Fibroblast of skin of scalp (primary cell): Measurements from ENCODE around the gene RASL10A.

Source experiments
- DNase-seq: peaks from one replicate; pipeline ENCODE4 v3.0.0-alpha.2; 2013

The RASL10A gene

DNA sequence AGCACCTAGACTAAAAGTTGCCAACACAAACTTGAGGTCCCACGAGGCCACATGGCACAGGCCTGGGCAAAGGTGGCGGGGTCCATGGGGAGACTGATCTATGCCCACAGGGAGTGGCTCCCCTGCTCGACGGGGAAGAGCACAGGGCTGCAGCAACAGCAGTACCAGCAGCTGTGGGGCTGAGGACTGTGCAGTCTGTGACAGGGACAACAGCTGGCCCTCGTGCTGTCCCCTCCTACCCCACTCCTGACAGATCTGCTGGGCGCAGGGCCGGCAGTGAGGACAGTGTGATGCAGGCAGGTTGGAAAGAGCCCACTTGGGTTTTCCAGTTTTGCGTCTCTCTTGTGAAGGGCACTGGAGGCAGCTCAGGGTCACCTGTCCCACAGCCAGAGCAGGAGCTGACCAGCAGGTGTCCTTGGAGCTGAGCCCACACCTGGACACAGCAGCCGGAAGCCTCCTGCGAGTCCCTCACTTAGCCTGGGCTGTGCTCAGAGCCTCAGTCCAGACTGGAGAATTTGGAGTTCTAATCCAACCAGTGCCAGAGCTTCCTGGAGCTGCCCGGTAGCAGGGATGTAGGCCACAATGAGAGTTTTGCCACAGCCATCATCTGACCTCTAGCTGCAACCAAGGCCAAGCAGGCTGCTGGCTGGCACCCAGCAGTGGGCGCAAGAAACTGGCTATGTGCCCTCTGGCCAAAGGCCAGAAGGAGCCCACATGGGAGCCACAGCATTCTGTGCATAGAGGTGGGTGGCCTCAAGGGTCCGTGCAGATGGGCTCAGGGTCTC lies 12.6 kb downstream of the RASL10A start:
- no peak for DNase-seq

GRCh38 chr22:29302402-29302680 lies 13.2 kb downstream of the RASL10A start:
- no peak for DNase-seq

DNA sequence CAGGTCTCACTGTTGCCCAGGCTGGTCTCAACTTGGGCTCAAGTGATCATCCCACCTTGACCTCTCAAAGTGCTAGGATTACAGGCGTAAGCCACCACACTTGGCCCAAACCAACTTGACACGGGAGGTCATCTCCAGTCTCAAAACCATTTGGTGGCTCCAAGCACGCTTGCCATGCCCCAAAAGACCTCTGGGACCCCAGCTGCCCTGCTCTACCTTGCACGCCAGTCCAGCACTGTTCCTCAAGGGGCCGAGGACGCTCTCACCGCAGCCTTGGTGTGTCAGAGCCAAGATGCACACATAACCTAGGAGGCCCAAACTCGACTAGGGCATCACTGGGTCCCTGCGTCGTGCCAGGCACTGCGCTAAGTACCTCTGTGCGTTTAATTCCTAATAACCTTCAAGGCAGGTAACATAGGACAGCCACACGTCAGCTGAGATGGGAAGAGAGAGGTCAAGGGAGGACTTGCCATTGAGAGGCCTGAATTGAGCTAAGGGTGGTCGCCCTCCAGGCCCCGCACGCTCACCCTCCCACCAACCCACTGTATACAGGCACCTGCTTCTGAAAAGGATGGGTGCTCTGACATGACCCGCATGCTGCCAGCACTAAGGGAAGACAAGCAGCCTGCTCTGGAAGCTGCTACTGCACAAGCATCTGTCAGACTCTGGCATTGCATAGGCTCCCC lies 13.6 kb downstream of the RASL10A start:
- DNase-seq = no peak

DNA sequence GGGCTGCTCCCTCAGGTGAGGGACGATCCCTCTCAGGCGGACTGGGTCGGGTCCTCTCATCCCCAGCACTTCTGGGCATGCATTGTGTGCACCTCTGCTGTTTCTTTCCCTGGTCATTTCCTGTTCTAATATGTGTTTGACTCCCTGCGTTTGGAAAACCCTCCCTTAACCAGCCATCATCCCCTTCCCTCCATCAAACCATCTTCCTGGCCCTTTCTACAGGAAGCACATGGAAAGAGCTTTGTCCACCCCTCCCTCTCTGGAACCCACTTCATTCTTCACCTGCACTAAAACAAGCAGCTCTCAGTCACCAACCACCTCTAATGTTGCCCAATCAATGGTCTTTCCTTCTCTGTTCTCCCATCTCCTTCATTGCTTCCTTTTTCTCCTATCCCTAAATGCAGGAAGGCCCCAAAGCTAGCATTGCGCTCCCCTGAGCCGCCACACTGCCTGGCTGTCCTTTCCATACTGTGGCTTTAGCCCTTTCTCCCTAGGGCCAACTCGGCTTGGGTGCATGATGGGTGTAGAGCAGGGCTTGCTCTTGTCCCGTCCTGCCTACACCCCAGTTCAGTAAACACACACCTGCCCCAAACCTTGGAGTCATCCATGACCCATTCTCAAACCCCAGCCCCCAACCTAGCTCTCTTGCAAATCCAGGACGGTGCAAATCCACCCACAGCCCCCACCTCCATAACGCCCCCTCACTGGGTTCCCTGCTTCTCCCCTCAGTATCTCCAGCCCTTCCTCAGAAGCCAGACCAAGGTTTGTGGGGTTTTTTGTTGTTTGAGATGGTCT lies 14.5 kb downstream of the RASL10A start:
- no peak for DNase-seq

DNA sequence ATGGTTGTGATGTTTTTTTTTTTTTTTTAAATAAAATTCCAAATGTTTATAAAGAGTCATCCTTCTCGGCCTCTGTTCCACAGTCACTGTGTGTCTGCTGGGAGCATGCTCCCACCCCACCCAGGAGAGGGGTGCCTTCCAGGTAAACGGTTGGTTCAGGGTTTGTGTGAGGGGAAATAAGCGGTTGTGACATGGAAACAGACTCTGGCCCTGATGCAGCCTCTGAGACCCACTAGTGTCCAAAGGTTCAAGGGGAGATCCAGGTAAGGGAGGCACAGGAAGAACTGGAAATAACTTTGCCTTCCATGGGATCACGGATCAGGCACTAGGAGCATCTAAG lies 15.1 kb downstream of the RASL10A start:
- no peak for DNase-seq

GRCh38 chr22:29299136-29299900 lies 16.2 kb downstream of the RASL10A start:
- no peak for DNase-seq

- DNase-seq = no peak
Measured at GRCh38 chr22:29298641-29299040, 16.9 kb downstream of the RASL10A start.

DNA sequence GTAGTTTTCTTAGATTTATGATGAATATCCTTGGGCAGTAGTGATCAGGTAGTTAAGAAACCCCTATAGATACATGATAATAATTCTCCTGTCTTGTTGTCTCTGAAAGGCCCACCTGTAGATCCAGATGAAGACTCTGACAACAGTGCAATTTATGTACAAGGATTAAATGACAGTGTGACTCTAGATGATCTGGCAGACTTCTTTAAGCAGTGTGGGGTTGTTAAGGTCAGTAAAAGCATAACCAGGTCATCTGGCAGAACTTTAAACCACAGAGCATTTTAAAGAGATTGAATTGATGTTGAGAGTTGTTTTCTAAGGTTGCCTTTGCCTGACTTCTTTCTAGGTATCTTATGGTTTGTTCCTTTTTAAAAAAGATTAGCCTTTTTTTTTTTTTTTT lies 23.1 kb downstream of the RASL10A start:
- no peak for DNase-seq

DNA sequence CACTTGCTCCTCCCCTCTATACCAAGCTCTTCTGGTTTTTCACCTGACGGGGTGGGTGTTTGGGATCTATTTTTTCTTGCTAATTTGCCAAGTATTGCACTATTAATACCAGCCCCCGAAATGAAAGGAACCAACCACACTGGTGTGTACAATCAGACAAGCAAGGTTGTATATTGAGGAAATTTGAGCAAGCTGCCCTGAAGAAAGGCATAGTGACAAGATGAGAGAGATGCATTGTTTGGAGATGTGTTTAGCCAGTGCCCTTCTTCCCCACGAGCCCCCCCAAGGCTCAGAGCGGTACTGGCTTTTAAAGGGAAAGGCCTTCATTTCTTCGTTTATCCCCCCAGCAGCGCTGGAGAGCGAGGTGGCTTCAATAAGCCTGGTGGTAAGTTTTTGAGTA lies 24.3 kb downstream of the RASL10A start:
- no peak for DNase-seq

- no peak for DNase-seq
Measured at GRCh38 chr22:29290061-29290460, 25.4 kb downstream of the RASL10A start.

DNA sequence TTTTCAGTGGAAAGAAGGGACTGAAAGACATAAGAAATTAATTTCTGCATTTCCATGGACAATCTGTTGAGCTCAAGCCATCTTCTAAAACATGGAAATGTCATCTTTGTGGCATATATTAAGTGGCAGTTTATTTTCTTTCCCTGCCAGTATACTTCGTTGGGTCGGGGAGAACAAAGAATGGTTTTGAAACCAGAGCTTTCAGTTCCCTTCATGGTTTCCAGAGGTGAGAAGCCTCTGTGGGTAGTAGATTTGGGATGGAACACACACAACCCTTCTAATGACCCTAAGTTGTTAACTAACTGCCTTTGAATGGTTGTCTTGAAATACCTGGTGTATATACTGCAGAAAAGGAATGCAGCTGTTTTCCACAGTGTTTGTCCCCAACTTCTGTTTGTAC lies 26.7 kb downstream of the RASL10A start:
- DNase-seq = no peak

- DNase-seq = no peak
Measured at GRCh38 chr22:29284196-29284595, 31.3 kb downstream of the RASL10A start.

GRCh38 chr22:29277927-29278326 lies 37.6 kb downstream of the RASL10A start:
- DNase-seq = no peak

DNA sequence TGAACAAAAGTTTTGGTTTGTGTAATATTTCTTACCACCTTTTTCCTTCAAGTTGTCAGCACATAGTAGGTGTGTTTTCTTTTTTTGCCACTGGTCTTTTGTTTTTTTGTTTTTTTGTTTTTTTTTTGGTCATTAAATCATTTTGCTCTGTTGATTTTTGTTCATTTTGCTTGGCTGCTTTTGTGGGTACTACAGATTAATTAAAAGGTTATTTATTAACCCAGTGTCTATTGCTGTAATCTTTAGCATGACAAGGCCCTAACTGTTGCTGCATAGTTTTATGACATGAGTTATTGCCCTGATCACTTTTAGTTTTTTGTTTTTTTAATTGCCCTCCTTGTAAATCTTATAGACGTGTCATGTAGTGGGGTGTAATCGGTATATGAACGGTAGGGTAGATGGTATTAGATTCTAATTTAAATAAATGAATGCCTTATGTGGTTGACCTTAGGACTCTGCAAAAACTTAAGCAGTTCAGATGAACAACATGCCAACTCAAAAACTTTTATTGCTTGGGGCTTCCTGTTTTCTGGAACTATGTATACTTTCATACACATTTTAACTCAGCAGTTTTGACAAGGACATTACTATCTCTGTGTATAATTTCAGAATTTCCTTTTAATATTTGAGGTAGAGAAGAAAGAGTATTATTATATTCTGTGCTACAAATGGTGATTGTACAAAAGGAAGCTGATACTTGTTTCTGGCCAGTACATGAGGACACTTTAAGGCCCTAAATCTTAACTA lies 39.5 kb downstream of the RASL10A start:
- DNase-seq = no peak

DNA sequence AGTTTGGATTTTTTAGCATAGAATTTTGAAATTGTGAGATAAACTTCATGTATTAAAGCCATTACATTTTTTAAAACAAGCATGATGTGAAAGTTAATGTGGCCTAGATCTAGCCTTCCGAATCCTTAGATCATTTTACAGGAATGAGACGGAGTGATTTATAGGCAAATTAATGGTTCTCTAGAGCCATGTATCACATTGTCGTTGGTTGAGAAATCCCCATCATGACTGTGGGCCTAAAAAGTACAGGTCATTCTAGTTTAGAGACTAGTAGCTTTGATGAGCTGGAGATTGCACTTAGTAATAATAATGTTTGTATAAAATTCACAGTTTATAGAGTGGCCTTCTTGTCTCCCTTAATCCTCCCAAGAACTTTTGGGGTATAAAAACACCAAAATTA lies 40.3 kb downstream of the RASL10A start:
- no peak for DNase-seq

GRCh38 chr22:29272624-29273023 lies 42.9 kb downstream of the RASL10A start:
- DNase-seq = no peak

GRCh38 chr22:29270475-29271271 lies 44.8 kb downstream of the RASL10A start:
- peak; percentile 30 for DNase-seq

DNA sequence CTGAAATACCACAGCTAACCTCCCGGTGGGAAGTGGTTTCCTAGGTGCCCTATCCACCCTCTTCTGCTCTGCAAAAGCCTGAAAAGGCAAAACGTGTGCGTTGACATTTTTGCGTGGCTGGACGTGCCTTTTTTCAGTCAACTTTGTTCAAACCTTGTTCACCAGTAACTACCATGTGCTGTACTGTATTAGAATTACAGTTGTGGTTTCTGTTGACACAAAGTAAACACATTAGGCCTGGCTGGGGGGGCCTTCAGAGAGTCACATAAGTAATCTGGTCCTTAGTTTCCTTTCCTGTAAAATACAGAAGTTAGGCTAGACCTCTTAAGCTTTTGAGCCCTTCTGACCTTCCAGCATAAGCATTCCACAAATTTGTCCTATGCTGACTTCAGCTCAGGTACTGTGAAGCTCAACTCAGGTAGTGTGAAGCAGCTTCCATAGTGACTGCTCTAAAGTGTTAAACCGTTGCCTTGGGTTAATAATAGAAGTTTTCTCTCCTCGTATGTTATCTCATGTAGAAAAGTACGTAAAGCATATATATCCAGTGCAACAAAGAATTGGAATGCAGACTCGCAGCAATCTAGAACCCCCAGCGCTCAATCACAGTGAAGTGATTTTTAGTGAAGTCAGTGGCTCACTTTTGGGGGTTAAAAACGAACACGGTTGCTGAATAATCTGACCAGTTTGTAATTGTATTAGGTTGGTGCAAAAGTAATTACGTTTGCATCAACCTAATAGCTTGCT lies 45.6 kb downstream of the RASL10A start:
- no peak for DNase-seq

- DNase-seq = no peak
Measured at GRCh38 chr22:29269230-29269604, 46.3 kb downstream of the RASL10A start.

DNA sequence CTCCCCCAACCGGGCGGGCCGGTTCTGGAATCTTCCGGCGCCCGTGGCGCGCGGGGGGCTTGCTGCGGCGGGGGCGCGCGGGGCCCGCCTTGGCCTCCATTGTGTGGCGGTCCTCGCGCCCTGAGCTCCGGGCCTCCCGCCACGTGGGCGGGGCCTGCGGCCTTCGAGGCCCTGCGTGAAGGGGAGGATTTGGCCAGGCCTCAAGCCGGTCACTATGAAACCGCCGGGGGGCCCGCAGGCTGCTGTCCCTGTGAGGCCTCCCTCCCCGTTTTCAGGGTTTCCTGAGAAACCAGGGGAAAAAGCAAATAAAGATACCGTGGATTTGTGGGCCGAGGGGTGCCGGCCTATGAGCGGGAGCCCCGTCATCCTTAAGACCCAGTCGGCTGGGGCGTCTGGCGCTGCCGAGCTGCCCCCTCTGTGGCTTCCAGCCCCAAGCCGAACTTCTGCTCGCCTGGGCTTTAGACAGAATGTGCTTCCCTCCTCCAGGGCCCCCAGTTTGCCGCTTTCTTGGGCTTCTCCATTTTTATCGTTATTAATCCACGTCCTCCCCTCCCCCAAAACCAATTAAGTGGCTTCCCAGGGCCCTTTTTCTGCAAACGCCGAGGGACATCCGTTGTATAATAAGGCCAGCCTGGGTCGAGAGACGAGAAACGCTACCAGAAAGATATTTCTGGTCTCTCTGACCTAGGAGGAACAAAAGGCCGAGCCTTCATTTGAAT lies 46.8 kb downstream of the RASL10A start:
- peak; percentile 72 for DNase-seq
